AG04450 (cell line): ENCODE data around the gene CLCN5. TPM values are rescaled to one million over a fixed set of nuclear protein-coding genes. Genes with fewer than 3 reads are reported as not detected.

Source experiments
- CTCF ChIA-PET: fragments of 300-600, 350-600 bp; formaldehyde crosslinking; extraction: SDS; loops from one replicate; lab custom pipeline; 2022; ENCODE audit warnings: antibody characterized with exemption, inconsistent platforms; lab: Charles Lee
- POLR2A ChIA-PET: fragments of 350-600 bp; formaldehyde crosslinking; extraction: SDS; loops from one replicate; lab custom pipeline; 2021; ENCODE audit warnings: antibody characterized with exemption, inconsistent platforms; lab: Yijun Ruan, JAX
- DNase-seq: peaks from one replicate; pipeline ENCODE4 v3.0.0-alpha.2; 2011; ENCODE audit warnings: low read depth, low spot score
- H3K27ac ChIP-seq: one replicate; pipeline ENCODE4 v1.5.1; 2012; ENCODE audit warnings: low read depth, low read length, control low read depth
- H3K27me3 ChIP-seq: one replicate; pipeline ENCODE4 v1.6.0; 2012; ENCODE audit warnings: low read length; ENCODE audit not compliant: control insufficient read depth, insufficient read depth
- H3K4me3 ChIP-seq: 2 replicates; pipeline ENCODE4 v1.5.1; 2011; ENCODE audit warnings: mild to moderate bottlenecking, low read depth, low read length, control low read depth
- H3K9me3 ChIP-seq: 2 replicates; pipeline ENCODE4 v1.5.1; 2012; ENCODE audit warnings: low read length; ENCODE audit not compliant: control insufficient read depth, insufficient read depth
- CTCF ChIP-seq: IDR thresholded peaks from 2 replicates; pipeline ENCODE4 v1.5.1; 2011; ENCODE audit warnings: low read depth, low read length, control low read depth, inconsistent platforms
- polyA plus RNA-seq: library from polyadenylated mRNA; depleted of rRNA; stranded (reverse); fragments of >200 nt; gene quantifications from 2 replicates; pipeline ENCODE4 v1.2.3, GENCODE V29; 2011

The CLCN5 gene
- polyA plus RNA-seq, 1 experiment, result 2.2 TPM

GRCh38 chrX:50106051-50106675, 183.8 kb downstream of the CLCN5 start:
- no peak for TF ChIP-seq CTCF
- H3K9me3 ChIP-seq, result no peaks in the 10 kb centered on the region
- POLR2A ChIA-PET, result no interaction called here
- H3K4me3 ChIP-seq, result no peak overlapping the region
- no peaks in the 10 kb centered on the region for H3K27me3 ChIP-seq
- CTCF ChIA-PET, result no interaction called here
- no peak overlapping the region for H3K27ac ChIP-seq
- no peak for DNase-seq

GRCh38 chrX:50107470-50107869, 185.1 kb downstream of the CLCN5 start:
- DNase-seq, result no peak
- no peak overlapping the region for H3K4me3 ChIP-seq
- no peaks in the 10 kb centered on the region for H3K9me3 ChIP-seq
- no peaks in the 10 kb centered on the region for H3K27me3 ChIP-seq
- TF ChIP-seq CTCF, result no peak
- POLR2A ChIA-PET, result no interaction called here
- CTCF ChIA-PET, result no interaction called here
- no peak overlapping the region for H3K27ac ChIP-seq

- no peaks in the 10 kb centered on the region for H3K27me3 ChIP-seq
- ChIA-PET POLR2A (no interaction called here), CTCF (no interaction called here)
- H3K9me3 ChIP-seq, result no peaks in the 10 kb centered on the region
- H3K27ac ChIP-seq, result no peak overlapping the region
- TF ChIP-seq CTCF, result no peak
- H3K4me3 ChIP-seq, result no peak overlapping the region
- no peak for DNase-seq
Observed at GRCh38 chrX:50108264-50108663, 185.9 kb downstream of the CLCN5 start.

- H3K27me3 ChIP-seq, result no peaks in the 10 kb centered on the region
- ChIA-PET POLR2A (no interaction called here), CTCF (no interaction called here)
- H3K4me3 ChIP-seq, result no peak overlapping the region
- H3K27ac ChIP-seq, result no peak overlapping the region
- no peaks in the 10 kb centered on the region for H3K9me3 ChIP-seq
- no peak for TF ChIP-seq CTCF
- DNase-seq, result no peak
Observed at GRCh38 chrX:50111742-50112141, 189.3 kb downstream of the CLCN5 start.

GRCh38 chrX:50114113-50114512, 191.7 kb downstream of the CLCN5 start:
- DNase-seq, result no peak
- no peaks in the 10 kb centered on the region for H3K9me3 ChIP-seq
- TF ChIP-seq CTCF, result no peak
- CTCF ChIA-PET, result no interaction called here
- H3K27ac ChIP-seq, result no peak overlapping the region
- no peak overlapping the region for H3K4me3 ChIP-seq
- POLR2A ChIA-PET, result no interaction called here
- no peaks in the 10 kb centered on the region for H3K27me3 ChIP-seq
